Measurements from ENCODE around the gene AKAP3.

The AKAP3 gene

DNA sequence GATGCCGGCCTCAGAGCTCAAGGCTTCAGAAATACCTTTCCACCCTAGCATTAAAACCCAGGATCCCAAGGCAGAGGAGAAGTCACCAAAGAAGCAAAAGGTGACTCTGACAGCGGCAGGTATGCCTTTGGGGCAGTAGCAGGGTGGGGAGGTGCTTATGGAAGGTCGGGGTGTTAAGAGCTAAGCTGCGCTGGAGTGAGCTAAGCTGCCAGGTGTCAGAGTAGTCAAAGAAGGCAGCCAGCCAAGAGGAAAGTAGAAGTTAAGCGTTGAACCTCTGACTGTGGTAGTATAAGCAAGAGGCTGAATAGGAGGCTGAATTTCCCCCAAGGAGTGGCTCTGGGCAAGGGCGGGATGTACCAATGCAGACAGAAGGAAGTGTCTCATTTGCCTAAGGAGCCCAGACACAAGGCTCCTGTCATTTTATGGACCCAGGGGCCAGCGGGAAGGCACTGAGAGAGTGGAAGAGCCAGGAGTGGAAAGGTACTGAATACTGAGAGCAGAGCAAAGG, 57.6 kb downstream of the AKAP3 start:
- DNase-seq: no peak

DNA sequence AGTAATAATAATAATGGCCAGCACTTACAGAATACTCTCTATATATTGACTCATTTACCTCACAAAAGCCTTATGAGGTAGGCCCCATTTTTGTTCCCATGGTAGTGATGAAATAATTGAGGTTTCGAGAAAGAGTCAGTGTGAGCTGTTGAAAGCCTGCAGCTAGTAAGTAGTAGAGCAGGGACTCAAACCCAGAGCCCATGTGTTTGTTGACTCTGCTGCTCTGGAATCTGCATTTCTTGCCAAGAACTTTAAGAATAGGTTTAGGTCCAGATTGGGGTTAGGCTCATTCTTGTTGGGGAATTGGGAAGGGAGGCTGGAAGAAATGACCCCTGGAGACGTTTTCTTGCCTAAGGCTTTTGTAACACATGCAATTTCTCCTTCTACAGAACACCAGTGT, 58.9 kb downstream of the AKAP3 start:
- no peak for DNase-seq

DNA sequence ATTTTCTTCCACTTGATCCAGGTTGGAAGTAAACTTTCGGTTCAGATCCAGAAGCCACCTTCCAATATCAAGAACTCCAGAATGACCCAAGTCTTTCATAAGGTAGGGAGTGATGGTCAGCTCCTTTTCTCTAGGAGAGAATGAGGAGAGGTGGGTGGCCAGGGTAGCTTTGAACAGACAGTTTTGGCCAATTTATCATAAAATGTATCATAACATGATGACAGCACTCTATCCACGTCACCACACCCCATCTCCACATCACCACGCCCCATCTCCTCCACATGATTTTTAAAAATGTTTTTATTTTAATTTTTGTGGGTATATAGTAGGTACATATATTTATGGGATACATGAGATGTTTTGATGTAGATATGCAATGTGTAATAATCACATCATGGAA, 59.9 kb downstream of the AKAP3 start:
- DNase-seq: no peak

DNA sequence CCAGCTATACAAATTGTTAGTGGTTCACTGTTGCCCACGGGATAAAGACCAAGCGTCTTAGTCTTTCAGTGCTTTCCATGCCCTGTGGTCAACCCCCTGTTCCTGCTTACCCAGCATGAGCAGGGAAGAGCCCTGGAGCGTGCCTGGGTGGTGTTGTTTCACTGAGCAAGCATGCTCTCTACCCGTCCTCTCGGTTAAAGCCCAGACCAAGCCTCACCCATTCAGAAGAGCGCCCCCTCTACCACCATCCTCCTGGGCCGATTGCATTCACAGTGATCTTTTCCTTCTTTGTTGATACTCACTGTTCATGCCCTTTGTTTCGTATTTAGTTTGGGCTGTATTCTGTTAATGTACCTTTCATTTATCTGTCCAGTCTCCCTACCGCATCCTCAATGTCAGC, 61.7 kb downstream of the AKAP3 start:
- DNase-seq: no peak

DNA sequence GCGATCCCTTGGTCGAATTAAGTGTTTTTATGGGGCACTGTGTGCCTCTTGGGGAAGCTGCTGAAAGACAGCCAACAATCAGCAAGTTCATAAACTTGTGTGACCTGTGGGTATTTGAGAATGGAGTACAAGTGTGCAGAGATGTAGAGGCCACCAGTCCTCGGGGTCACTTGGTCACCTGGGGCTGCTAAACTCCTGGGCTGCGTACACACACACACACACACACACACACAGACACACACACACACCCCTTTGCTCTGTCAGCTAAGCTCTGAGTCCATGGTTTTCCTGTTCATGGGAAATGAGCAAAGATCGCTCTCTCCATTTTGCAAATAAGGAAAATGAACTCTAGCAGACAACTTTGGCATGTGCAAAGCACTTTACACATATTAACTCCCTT, 62.4 kb downstream of the AKAP3 start:
- no peak for DNase-seq

DNA sequence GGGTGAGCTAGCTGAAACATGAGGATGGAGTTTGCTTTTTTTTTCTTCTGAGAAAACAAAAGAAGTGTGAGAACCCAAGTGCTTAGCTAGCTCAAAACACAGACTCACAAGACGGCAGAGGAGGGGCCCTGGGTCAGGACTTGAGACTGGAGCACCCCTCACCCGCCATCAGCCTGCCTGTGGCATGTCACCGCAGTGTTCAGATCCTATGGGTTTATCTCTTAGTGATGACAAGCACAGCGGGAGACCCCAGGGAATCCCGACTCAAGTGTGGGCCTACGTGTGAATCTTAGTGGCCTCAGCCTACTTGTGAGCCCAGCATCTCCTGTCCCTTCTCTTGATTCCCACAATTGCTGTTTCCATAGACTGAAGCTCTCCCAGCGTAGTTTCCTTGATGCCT, 64.0 kb downstream of the AKAP3 start:
- DNase-seq: no peak

DNA sequence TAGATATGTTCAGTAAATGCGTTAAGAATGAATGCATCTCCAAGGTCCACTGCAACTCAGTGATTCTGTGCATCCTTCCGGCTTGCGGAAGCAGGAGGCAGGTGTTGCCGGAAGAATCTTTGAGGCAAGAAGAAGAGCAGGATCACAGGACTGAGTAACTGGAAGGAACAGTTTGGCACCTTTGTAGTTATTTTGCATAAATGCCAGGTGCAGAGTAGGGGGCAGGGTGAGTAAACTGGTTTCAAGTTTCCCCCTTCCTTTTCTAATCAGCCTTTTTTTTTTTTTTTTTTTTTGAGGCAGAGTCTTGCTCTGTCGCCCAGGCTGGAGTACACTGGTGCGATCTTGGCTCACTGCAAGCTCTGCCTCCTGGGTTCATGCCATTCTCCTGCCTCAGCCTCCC, 64.6 kb downstream of the AKAP3 start:
- DNase-seq: no peak

DNA sequence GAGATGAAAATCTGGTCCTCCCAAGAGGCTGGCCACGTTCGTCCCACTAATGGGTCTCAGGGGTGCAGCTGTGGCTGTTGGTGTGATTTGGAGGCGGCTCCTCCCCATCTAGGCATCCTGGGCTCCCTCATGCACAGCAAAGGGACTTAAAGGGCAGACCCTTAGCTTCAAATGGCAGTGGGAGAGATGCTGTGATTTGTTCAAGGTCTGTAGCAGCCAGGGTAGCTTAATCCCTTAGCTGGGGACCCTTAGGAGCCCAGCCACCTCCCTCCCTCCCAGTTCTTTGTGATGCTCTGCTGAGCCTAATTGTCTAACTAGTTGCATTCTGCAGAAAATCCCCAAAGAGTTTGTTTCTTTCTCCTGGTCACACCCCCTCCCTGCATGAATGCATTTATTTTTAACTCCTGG, 68.6 kb downstream of the AKAP3 start:
- DNase-seq: no peak

DNA sequence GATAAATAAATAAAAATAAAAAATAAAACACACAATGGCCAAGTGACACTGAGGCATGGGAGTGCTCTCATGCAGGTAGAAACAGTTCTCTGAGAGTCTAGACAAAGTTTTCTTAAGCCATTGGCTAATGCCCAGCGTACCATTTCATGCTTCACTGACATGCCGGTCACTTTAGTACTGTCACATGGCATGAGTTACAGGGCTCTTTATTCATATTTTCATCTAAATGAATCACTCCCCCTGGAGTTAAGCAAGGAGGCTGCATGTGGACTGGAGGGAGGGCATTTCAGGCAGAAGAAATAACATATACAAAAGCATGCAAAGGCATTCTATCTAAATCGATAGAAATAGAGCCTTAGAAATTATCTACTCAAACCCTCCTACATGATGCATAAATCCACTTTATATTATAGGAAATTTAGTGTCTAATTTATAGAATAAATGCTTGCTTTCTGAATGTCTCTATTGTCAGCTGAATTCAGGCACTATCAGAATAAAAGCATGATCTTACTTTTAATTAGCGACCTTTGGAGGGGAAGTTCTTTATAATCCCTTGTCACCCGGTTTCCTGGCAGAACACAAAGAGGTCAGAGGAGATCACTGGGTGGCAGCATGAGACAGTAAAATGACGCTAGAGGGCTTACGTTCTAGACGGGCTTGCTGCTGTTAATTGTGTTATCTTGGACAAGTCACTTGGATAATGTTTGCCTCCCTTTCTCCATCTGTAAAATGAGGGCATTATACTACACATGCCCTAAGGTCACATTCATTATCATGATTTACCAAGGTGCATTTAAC, 69.3 kb downstream of the AKAP3 start:
- no peak for DNase-seq

DNA sequence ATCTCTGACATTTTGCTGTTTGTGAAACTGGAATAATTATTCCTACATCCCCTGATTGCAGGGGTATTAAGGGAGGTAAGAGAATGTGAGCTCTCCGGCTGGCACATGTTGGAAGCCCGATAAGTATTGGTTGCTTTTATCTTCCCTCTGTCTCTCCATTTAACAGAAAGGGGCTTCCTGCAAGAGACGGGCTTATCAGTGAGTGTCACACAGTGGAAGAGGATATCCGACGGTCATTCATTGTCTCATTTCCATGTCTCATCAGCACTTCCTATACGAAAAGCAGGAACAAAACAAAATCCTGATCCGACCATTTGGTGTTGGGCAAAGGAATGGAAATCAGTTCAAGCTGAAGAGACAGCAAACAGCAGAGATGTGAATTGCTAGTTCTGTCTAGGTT, 76.2 kb downstream of the AKAP3 start:
- DNase-seq: no peak

DNA sequence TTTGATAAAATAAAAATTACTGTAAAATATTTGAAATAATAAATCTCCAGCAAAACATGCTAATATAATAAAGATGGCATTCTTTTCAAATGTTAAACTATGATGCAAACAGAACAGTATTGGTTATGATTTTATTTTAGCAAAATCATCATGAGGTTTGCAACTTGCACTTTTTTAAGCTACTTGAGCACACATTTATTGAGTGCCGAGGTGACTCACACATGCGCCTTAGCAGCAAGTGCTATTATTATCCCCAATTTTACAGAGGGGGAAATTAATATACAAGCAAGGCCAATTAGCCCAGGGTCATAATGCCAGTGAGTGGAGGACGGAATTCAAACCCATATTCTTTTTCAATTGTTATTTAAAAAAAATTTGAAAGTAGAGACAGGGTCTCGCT, 79.6 kb downstream of the AKAP3 start:
- DNase-seq: no peak

DNA sequence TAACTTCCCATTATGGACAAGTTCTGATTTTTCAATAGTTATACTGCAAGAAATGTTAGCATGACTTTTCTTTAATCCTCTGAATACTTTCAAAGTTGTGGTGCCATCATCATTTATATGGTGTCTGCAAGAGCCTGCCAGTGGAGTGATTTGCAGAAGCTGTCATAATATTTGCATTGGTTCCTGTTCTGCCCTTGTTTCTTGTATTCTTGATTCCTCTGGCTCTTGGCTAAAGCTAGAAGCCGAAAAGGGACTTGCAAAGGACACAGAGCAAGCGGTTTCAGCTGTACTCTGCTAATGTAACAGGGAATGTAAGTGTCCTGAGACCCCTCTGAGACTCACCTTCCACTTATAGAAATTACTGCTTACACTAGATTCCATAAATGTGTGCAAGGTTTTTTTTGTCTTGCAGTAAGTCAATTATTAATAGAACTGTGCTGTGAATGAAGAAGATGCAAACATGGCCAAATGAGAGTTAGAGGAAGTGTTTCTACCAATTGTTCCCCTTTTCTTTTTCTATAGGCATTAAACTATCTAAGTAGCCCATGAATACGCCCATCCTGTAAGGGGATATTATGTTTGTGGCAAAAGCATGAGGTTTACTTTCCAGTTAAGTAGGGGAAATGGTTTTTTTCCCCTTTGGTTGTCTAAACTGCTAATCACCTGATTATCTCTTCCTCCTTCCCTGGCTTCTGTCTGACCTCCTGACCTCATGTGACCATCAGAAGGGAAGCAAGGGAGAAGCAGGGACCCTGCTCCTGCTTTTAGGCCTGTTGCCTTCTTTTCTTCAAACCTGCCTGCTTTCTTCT, 81.6 kb downstream of the AKAP3 start:
- DNase-seq: no peak

DNA sequence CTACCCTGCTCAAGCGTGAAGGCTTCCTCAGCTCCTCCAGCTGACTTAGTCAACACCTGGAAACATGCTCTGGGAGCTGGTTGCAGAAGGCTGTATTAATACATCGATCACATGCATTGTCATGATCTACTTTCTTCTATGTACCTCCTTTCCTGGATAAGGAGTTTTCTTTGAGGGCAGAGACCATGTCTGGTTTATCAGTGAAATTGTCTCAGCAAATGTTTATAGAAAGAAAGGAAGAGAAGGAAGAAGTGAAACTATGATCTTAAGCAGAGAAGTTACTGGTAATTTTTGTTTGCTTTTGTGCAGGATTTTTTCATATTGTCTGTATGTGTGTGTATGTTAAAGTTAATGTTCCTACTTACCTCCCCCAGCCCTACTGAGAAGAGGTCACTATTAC, 82.4 kb downstream of the AKAP3 start:
- no peak for DNase-seq

Measured in activated naive CD4-positive, alpha-beta T cell treated with Interleukin-2 at 50 U/mL for 16 hours (primary cell).